ENCODE results near the gene SGCD.

The SGCD gene

DNA sequence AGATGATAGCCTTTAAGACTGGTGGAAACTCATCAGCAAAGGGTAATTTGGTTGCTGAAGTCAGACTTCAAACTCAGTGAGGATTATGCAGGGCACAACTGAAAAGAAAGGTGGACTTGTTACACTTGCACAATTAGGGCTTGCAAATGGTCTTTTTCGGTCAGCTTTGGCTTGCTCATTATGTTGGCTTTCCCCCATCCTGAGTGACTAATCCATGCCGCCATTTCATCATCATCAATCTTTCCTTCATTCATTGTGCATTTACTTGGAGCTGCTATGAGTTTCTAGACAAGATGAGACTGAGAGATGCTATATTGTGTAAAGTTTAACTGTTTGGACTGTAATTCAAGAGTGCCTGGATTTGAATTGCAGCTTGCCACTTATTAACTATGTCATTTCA lies 388.3 kb downstream of the SGCD start:
- H3K4me3 ChIP-seq (replicated peaks; ENCODE audit: low read depth, low read length) = no peak overlapping the region
- H3K36me3 ChIP-seq (ENCODE audit: control insufficient read depth, insufficient read depth, low read length) = no peaks in the 10 kb centered on the region
- DNase-seq (ENCODE audit: extremely low read depth, insufficient read length) = no peak
- TF ChIP-seq, protein P1, sequence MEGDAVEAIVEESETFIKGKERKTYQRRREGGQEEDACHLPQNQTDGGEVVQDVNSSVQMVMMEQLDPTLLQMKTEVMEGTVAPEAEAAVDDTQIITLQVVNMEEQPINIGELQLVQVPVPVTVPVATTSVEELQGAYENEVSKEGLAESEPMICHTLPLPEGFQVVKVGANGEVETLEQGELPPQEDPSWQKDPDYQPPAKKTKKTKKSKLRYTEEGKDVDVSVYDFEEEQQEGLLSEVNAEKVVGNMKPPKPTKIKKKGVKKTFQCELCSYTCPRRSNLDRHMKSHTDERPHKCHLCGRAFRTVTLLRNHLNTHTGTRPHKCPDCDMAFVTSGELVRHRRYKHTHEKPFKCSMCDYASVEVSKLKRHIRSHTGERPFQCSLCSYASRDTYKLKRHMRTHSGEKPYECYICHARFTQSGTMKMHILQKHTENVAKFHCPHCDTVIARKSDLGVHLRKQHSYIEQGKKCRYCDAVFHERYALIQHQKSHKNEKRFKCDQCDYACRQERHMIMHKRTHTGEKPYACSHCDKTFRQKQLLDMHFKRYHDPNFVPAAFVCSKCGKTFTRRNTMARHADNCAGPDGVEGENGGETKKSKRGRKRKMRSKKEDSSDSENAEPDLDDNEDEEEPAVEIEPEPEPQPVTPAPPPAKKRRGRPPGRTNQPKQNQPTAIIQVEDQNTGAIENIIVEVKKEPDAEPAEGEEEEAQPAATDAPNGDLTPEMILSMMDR (IDR thresholded peaks at IDR 0.05; ENCODE audit: insufficient read depth, low read length, poor library complexity, severe bottlenecking) = no peak
- H3K27me3 ChIP-seq (replicated peaks; ENCODE audit: control insufficient read depth, insufficient read depth, low read length) = no peaks in the 10 kb centered on the region; the same call in none of the 2 replicates

DNA sequence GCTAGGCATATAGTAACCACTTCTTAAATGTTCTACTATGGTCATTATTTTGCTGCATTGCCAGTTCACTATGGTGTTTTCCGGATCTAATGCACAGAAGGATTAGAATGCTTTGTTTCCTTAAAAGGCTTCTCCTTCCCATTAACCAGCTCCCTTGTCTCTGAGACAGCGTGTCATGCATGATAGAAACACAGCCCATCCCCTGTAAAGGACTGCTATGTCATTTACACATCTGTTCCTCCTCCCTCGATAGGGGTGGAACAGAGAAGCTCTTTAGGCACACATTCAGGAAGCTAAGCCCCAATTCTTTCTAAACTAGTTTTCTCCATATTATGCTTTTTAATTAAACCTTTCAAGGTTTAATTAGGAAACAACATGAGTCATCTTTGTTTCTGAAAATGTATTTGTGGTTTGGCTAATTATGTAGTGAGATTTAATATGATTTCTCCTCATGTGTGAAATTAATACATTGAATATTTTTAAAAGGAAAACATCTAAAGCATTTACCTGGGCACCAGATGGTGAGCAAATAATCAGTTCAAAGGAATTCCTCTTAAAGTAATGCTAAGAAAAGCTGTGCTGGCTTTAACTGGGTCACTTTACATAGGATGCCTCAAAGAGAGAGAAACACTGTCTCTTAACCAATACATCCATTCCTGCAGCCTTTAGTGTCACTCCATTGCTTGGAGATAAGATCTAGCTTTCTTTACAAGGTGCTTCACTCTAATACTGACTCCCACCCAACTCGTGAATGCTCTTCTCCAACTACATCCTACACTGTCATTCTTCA lies 389.8 kb downstream of the SGCD start:
- no peak for DNase-seq (ENCODE audit: extremely low read depth, insufficient read length)
- TF ChIP-seq, protein P1 (IDR thresholded peaks at IDR 0.05; ENCODE audit: insufficient read depth, low read length, poor library complexity, severe bottlenecking) = no peak
- Histone ChIP-seq H3K36me3 (ENCODE audit: control insufficient read depth, insufficient read depth, low read length) (no peaks in the 10 kb centered on the region), H3K27me3 (replicated peaks; ENCODE audit: control insufficient read depth, insufficient read depth, low read length) (no peaks in the 10 kb centered on the region; the same call in none of the 2 replicates), H3K4me3 (replicated peaks; ENCODE audit: low read depth, low read length) (no peak overlapping the region)

DNA sequence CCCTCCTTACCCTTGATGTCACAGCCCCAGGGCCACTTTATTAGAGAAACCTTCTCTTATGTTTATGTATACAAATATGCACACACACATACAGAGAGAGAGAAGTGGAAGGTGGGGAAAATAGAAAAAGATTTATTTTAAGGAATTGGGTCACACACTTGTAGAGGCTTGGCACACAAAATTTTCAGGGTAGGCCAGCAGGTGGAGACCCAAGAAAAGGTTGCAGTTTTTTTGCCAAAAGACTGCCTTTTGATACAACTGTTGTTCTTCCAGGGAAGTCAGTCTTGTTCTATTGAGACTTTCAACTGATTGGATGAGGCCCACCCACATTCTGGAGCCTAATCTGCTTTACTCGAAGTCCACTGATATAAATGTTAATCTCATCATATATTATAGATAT lies 392.0 kb downstream of the SGCD start:
- Histone ChIP-seq H3K36me3 (ENCODE audit: control insufficient read depth, insufficient read depth, low read length) (no peaks in the 10 kb centered on the region), H3K4me3 (replicated peaks; ENCODE audit: low read depth, low read length) (no peak overlapping the region), H3K27me3 (replicated peaks; ENCODE audit: control insufficient read depth, insufficient read depth, low read length) (no peaks in the 10 kb centered on the region; the same call in none of the 2 replicates)
- TF ChIP-seq, protein P1 (IDR thresholded peaks at IDR 0.05; ENCODE audit: insufficient read depth, low read length, poor library complexity, severe bottlenecking) = no peak
- no peak for DNase-seq (ENCODE audit: extremely low read depth, insufficient read length)

DNA sequence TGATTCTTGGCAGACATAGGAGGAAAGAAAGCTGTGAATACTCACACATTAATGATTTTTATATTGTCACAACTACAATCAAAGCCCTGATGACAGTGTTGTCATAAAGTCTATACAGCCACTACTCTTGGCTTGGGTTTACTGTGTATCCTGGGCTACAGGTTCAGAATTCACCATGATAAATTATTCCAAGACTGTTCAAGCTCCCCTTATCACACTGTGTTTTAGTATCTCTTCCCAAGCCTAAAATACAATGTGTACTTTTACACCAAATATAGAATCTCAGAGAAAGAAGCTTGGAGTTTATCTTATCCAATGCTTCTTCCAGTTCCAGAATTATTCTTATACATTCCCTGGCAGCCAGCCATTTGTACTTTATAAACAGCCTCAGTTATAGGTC lies 395.4 kb downstream of the SGCD start:
- no peaks in the 10 kb centered on the region; the same call in 1 of the 2 replicates for H3K27me3 ChIP-seq (replicated peaks; ENCODE audit: control insufficient read depth, insufficient read depth, low read length)
- no peak overlapping the region for H3K4me3 ChIP-seq (replicated peaks; ENCODE audit: low read depth, low read length)
- TF ChIP-seq, protein P1 (IDR thresholded peaks at IDR 0.05; ENCODE audit: insufficient read depth, low read length, poor library complexity, severe bottlenecking) = no peak
- no peaks in the 10 kb centered on the region for H3K36me3 ChIP-seq (ENCODE audit: control insufficient read depth, insufficient read depth, low read length)
- DNase-seq (ENCODE audit: extremely low read depth, insufficient read length) = no peak

DNA sequence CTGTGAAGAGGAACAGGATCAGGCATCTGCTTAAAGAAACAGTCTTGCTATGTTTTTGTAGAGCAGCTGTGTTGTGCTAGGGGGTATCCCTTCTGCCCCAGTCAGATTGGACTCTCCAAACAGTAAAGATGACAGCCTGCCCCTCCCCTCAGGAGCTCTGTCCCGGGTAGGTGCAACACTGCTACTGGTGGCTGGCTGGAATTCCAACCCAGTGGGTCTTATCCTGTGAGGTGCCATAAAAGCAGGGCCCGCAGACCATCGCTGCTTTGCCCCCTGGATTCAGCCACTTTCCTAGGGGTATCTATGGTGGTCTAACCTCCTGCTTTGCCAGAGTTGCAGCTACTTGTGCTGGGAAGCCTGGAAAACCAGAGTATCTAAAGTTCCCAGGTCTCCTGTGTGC lies 408.5 kb downstream of the SGCD start:
- no peaks in the 10 kb centered on the region for H3K36me3 ChIP-seq (ENCODE audit: control insufficient read depth, insufficient read depth, low read length)
- H3K27me3 ChIP-seq (replicated peaks; ENCODE audit: control insufficient read depth, insufficient read depth, low read length) = no peaks in the 10 kb centered on the region
- no peak for DNase-seq (ENCODE audit: extremely low read depth, insufficient read length)
- TF ChIP-seq, protein P1 (IDR thresholded peaks at IDR 0.05; ENCODE audit: insufficient read depth, low read length, poor library complexity, severe bottlenecking) = no peak
- no peak overlapping the region for H3K4me3 ChIP-seq (replicated peaks; ENCODE audit: low read depth, low read length)
